GM12892 (cell line): ENCODE data around the gene SYNDIG1.

Experiments
- POLR2A ChIP-seq: IDR thresholded peaks from 2 replicates; pipeline ENCODE4 v1.6.1; 2011; ENCODE audit warnings: low read depth, low read length, control low read depth
- POLR2AphosphoS5 ChIP-seq: IDR thresholded peaks from 2 replicates; pipeline ENCODE4 v1.6.1; 2011; ENCODE audit warnings: low read depth, low read length, control low read depth

DNA sequence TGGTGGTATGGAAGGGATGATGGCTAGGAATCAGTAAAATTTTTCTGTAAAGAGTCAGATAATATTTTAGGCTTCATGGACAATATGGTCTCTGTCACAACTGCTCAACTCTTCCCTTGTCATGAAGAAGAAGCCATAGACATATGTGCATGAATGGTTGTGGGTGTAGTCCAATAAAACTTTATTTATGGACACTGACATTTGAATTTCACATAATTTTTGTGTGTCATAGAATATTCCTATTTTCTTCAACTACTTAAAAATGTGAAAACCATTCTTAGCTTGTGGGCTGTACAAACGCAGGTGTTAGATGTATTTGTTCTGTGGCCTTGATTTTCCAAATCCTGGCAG lies 59.9 kb downstream of the SYNDIG1 start:
- TF ChIP-seq POLR2A (no peak), POLR2AphosphoS5 (no peak)
